Lung microvascular endothelial cell (primary cell): ENCODE results near the gene SKI. TPM values are rescaled to one million over a fixed set of nuclear protein-coding genes. Genes with fewer than 3 reads are reported as not detected.
"Not testable (repeated sequence)": the region's sequence is repeated elsewhere in the genome, so short reads cannot be mapped to it uniquely, and the experiment has no call there.

ENCODE experiments used
- DNase-seq, 2 donors: peaks; one replicate each; pipeline versions ENCODE4 v3.0.0 to v3.0.0-alpha.2; 2010; ENCODE audit warnings: low read depth in 2 of 2
- total RNA-seq: library from RNA; depleted of rRNA; stranded (reverse); fragments of >200 nt; gene quantifications from 2 replicates; pipeline ENCODE4 v1.2.1, GENCODE V29; 2014

Gene SKI
- total RNA-seq, 1 donor from 2014 or later: 18.3 TPM

DNA sequence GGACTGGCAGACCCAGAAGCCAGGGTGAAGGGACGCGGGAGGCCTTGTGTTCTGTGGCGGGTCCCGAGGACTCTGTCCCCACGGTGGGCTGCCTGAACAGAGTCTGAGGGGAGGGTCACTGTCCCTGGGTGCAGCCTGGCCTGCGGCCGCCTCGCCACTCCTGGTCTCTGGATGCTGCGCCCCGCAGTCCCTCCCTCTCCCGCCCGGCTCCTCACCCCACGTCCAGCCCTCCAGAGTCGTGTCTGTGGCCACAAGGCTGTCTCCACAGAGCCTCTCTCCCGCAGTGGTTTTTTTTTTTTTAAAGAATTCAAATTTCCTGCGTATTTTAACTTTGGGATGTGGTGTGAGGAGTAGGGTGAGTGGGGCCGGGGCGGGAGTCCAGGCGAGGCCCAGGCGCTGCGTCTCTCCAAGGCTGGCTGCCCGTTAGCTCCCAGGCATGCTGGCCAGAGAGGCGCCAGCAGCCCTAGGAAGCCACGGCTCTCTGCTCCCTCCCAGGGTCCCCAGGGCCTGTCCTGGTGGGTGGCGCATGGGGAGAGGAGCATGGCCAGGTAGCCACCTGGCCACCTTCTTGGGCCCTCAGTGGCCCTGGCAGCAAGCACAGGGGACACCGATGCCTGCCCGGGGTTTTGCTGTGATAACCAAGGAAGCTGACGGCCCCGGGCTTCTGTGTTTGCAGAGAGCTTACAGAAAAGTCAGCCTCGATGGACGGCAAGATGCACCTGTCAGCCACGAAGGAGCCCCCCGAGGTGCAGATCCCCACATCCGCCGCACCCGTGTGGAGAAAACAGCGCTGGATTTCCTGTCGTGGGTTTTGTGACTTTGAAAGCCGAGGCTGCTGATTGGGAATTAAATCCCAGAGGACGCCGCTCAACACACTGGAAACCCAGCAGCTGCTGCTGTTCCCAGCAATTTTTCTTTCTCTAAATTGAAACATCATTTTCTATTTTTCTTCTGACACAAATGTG is 90.5 kb downstream of the SKI start:
- DNase-seq: no peak

DNA sequence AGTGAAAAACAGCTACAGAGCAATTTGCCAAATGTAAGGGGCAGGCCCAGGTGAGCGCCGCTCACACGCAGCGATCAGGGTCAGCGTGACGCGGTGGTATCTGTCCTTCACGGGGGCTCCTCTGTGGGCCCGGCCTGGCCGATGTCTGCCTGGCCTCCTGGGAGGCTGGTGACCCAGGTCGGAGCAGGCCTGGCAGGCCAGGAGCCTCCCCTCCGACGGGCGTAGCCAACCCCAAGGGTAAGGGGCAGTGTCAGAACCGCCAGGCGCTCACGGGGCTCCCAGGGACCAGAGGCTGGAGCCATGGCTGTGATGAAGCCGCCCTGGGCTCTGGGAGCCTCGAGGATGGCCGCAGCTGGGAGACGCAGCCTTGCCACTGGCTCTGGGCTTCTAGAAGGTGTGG is 91.2 kb downstream of the SKI start:
- no peak for DNase-seq

DNA sequence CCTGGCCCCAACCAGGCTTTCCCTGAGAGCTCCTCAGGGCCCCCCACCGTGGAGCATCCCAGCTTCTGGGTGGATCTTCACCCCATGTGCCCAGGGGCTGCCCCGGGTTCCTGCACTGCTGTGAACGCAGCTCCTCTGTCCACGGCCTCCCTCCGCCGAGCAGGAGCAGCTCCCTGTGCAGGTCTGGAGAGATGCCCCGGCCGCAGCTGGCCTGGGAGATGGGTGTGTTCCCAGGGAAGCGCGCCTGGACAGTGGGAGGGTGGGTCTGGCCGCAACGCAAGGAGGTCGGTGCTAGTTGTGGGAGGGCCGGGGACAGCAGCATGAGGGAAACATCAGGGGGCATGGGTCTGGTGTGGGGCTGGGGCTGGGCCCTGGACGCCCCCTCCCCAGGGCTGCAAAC is 91.9 kb downstream of the SKI start:
- DNase-seq: no peak

DNA sequence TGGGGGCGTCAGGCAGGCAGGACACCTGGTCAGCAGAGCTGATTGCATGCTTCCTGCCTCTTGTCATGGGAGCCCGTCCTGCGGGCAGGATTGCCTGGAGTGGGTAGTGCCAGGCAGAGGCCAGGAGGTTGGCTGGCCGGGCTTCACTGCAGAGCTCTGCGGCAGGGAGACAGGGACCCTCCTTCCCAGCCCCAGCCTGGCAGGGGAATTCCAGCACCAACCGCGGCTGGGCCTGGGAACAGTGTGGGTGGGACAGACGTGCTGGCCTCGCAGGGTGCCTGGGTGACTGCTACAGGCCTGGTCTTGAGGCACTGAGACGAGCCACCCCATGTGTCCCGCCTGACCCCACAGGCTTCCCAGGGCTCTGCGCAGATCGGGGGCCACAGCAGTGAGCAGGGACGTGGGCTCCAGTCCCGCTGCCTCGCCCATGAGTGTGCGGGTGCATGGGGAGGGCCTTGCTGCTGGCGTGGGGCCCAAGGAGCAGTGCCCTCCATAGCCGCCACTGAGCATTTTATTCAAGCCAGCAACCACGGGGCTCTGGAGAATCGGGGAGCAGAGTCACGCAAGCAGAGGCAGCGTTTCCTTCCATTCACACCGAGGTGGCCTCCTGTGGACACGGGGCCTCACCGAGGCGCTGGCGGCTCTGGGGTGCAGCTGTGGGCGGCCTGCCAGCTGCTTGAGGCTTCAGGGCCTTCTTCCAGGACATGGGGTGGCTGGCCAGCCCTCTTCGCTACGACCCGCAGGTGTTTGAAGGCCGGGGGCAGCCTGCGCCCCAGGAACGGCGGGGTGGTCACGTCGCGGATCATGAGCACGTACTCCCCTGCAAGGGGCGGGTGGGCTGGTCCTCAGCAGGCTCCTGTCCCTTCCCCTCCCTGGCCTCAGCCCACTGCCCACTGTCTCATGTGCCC is 92.9 kb downstream of the SKI start:
- DNase-seq: no peak

DNA sequence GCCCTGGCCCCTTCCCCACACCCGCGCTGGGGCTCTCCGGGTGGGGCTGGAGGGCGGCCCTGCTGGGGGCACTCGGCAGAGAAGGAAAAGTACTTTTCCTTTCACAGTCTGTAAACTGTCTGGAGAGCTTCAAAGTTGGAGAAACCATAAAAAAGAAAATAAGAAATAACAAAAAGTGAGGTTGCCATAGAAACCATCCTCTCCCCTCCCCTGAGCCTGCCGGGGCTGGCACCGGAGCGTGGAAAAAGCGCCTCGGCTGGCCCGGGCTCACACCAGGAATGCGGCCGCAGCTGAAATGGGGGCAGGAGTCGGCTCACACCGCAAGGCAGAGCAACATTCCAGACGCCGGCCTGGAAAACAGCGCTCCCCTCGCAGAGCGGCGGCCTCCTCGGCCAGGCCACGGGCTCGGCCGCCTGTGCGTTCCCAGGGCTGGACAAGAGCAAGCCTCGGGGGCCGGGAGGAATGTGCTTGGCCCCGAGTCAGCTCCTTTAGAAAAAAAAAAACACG is 94.0 kb downstream of the SKI start:
- DNase-seq: peak; percentile 81 to 97

DNA sequence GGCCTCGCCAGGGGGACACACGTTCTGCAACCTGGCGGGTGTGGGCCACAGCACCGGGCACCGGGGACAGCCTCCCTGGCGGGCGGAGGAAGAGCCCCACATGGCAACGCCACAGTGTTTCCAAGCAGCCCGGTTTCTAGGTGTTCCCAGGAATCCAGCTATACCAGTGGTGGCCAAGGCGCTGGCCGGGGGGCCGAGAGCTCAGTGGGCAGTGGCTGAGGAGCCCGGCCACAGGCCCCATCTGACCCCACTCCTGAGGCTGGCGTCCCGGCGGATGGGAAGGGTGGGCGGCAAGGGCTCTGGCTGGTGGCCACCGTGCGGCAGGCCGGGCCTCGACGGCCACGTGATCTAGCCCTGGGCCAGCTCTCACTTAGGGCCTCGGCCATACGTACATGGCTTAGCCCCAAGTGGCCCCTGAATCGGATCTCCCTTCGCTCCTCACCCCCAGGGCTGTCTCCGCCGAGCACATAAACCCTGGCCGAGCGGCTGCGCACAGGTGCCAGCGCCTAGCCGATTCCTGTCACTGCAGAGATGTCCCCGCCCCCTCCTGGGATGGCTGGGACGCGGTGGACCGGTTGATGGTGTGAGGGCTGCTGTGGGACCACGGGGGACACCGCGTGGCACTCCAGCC is 94.6 kb downstream of the SKI start:
- DNase-seq: peak; percentile 47 to 75

DNA sequence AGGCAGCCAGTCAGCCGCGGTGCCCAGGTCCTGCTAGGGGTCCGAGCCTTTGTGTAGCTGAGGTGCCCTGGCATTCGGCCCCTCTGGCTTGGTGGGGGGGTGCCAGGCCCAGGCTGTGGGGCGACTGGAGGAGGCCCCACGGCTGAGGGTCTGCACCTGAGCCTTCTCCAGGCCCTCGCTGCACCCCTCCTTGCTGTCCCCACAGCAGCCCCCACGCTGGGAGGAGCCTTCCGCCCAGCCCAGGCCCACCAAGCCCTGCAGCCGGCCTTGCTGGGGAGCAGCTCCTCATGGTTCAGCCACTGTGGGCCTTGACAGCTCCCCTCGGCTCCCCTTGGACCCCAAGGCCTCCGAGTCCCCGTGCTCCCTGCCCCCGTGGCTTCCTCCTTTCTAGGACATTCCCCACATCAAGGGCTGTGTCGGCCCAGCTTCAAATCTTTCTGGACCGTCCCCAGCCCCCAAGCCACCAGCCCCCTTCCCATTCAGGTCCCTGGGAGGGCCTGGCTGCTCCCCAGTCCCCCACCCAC is 95.4 kb downstream of the SKI start:
- DNase-seq: no peak

DNA sequence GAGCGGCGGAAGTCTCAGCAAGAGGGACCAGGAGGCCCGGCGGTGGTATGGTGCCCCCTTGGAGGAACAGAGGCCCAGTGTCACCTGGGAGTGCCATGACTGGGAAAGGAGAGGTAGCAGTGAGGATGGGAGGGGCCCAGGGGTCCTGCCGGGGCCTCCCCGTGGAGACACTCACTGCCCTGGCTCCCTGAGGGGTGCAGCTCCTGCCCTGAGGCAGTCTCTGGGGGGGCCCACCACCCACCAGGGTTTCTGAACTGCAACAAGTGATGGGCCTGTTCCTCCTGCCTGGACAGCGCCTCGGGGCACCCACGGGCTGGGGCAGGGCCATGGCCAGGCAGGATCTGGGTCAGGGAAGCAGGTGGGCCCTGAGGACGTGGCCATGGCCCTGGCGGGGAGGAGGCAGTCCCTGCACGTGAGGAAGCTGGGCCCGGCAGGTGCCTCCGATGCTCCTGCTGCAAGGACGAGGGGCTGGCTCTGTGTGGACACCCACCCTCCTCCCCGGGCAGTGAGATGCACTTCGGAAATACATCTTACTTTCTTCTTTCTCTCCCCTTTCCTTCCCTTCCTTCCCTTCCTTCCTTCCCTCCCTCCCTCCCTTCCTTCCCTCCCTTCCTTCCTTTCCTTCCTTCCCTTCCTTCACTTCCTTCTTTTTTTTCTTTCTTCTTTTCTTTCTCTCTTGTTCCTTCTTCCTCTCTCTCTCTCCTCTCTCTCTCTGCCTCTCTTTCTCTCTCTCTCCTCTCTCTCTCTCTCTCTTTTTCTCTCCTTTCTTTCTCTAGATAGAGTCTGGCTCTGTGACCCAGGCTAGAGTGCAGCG is 96.6 kb downstream of the SKI start:
- DNase-seq: no peak

DNA sequence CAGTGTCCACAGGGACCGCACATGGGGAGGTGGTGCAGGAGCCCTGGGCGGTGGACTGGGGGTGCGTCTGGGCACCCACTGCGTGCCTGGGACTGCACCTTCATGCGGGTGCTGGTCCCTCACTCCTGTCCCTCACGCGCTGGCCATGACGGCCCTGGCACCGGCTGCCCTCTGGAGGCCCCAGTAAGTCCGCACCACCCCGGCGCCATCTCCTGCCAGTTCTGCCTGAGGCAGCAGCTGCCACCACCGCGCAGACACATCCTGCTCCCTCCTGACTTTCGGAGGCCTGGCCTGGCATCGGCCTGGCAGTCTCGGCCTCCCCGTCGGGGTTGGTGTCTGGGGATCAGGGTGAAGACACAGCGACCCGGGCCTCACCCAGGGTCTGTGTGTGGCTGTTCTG is 98.4 kb downstream of the SKI start:
- DNase-seq: no peak

DNA sequence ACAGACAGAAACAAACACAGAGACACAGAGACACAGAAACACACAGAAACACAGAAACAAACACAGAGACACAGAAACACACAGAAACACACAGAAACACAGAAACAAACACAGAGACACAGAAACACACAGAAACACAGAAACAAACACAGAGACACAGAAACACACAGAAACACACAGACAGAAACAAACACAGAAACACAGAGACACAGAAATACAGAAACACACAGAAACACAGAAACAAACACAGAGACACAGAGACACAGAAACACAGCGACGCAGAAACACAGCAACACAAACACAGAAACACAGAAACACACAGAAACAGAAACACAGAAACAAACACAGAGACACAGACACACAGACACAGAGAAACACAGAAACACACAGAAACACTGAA is 99.0 kb downstream of the SKI start:
- DNase-seq: not testable (repeated sequence)

DNA sequence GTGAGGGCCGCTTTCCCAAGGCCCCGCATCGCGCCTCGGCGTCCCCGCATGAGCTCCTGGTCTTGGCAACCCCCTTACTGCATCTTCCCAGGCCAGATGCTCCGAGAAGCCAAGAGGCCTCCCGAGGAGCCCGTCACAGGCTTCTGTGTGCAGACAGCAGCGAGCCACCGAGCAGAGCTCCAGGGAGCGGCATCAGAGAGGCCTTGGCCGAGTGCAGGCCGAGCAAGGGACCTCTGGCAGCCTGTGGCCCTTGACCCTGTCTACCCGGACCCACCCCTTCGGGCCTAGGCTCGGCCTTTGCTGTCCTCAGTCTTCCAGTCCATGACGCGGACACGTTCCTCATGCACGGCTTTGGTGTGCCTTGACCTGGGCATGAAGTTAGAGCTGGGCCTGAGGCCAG is 99.7 kb downstream of the SKI start:
- no peak for DNase-seq

DNA sequence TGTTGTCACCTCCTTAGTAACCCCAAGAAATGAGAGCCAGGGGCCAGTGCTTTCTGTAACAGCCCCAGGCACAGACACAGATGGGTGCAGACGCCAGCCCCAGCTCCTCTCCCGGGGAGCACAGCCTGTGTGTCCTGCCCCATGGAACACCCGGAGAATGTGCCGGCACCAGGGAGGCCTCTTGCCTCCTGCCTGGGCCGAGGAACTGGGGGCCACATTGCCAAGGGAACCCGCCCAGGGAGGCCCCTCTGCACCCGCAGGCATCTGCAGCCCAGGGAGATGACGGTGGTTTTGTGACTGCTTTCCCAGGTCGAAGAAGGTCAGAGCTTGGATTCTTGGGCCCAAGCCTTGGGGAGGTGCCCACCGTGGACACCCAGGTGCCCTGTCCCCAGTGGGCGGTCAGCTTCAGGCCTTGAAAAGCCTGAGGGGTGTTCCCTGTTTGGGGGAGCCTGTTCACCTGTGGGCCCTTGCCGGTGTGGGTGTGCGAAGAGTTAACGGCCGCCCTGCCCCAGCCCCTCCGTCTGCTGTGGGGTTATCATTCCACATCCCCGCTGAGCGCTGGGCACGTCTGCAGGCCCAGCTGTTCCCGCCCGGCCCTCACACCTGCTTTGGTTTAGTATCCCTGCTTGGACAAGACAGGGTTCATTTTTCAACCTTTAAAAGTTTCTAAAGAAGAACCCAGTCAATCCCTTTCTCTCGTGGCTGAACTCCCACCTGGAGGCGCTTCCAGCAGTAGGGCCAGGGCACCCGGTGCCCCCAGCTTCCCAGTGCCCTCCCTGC is 100.7 kb downstream of the SKI start:
- DNase-seq: no peak

DNA sequence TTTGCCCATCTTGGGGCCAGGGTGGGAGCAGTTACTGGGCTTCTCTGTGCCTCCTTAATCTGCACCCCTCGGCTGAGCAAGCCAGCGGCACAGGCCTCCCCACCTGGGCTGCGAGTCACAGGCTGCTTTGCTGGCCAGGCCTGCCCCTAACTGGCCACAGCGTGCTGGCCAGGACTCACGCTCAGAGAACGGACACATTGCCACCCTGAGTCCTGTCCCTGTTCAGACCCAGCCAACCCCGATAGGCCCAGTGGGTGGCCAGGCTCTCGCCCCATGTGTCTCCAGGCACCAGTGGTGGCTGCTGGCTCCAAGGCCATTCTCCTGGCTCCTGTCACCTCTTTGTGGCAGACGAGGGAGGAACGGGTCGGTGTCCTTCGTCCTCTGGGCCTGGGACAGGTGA is 101.9 kb downstream of the SKI start:
- no peak for DNase-seq

DNA sequence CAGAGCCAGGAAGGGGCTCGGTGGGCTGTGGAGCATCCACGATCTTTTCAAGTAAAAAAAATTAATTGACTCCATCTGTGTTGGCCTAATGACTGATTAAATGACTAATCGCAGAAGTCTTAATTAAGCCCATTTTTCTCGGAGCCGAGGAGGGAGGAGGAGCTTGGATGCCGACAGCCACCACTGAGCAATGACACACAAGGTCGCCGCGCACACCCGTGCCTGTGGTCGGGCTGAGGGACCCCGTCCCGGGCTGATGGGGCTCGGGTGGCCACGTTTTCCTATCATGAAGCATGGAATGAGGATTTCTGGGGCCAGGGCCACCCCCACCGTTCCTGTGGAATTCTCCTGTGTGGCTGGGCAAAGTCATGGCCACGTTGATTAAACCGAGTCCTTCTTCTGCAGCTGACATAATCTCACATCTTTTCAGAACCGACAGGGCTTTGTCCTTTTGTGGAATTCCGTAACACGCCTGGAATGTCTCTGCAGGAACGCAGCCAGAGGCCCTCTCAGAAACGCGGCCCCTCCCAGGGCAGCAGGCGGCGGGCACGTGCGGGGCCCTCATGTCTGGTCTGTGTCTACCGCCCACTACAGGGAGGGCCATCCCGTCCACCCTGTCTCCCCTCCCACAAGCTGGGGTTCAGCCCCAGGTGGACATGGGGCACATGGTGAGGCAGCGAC is 102.5 kb downstream of the SKI start:
- peak in 1 of 2 donors; percentile 37 for DNase-seq

DNA sequence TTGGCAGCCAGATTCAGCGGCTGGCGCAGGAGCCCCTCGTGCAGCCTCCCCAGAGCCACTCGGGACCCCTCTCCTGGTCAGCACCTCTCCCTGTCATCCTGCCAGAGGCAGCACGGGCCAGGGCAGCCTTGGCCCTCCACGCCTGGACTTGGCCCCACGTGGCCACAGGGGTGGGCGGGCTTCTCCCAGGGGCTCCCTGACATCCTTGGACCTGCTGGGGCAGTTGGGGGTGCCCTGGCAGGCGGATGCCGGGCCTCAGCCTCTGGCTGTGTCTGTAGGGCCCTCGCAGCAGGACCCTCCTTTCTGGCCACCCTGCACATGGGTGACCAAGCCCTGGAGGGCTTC is 103.1 kb downstream of the SKI start:
- no peak for DNase-seq

DNA sequence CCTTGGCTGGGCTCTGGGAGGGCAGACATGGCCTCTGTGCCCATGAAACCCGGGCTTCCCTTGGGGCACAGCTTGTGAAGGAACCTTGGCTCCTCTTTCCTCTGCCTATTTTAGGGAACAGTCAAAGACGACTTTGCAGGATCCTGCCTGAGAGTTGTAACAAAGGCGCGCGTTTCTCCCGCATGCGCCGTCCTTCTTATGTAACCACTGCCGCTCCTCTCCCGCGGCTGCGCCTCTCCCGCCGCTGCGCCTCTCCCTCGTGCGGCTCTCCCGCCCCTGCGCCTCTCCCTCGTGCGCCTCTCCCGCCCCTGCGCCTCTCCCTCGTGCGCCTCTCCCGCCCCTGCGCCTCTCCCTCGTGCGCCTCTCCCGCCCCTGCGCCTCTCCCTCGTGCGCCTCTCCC is 103.5 kb downstream of the SKI start:
- DNase-seq: not testable (repeated sequence)

DNA sequence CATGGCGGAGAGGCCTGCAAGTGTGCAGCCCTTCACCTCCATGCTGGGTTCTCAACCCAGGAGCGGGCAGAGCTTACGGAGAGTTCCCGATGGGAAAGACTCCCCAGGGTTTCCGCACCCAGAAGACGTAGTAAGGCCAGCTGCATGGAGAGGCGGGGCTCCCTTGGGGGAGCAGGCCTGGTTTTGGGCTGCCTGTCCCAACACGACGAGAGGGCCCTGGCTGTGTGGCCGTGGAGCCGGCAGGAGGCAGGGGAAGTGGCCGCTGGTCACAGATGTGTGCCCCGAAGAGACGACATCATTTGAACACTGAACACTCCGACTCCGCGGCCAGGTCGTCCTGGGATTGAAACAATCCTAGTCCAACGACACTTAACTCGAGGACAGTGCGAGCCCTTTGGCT is 106.2 kb downstream of the SKI start:
- DNase-seq: no peak

DNA sequence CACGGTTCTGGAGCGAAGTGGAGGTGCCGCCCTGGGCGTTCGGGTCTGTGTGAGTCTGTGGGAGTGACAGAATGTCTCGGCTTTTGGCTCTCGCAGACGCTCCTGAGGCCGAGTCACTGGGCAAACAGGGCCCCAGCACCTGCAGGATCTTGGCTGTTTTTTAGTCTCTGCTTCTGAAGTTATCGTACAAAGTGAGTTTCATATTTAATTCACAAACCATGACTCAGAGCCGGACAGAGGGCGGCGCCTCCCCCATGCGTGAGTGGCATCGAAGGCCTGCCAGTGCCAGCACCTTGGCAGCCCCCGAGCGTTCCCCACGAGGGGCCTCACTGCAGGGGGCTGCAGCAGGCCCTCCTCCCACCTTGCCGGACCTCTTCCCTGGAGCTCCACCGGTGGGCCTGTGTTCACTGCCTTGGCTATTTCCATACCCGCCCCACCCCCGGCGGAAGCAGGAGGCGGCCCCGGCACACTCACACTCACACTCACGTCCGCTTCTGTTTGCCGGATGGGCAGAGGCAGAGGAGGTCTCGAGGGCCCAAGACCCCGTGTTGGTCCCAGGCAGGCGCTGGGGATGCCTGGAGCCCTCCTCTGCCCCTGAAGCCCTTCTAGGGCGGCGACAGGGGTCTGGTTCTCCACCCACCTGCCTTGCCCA is 106.9 kb downstream of the SKI start:
- DNase-seq: no peak
